HG03442 (cell line): ENCODE measurements around the gene TXN.
A peak's percentile ranks its signal among the peaks of the same experiment; 100 is the strongest.

Experiments used
- ATAC-seq: cut with Tn5 transposase; IDR thresholded peaks from one replicate; pipeline ENCODE4 v1.9.1; 2021; ENCODE audit warnings: mild to moderate bottlenecking, moderate library complexity; ENCODE audit not compliant: unreplicated experiment

TXN gene

GRCh38 chr9:110256380-110257096 is at the start of gene TXN:
Gene TXN (minus strand): TSS chr9:110256507. CDS start chr9:110256435, 72 bp downstream.
- ATAC-seq: peak; percentile 66

GRCh38 chr9:110303133-110303532 is 46.8 kb upstream of the TXN start:
- no peak for ATAC-seq

- no peak for ATAC-seq
Observed at GRCh38 chr9:110298043-110298605, 41.8 kb upstream of the TXN start.

GRCh38 chr9:110293248-110293647 is 36.9 kb upstream of the TXN start:
- no peak for ATAC-seq

- ATAC-seq: no peak
Observed at GRCh38 chr9:110291921-110292557, 35.7 kb upstream of the TXN start.

GRCh38 chr9:110290001-110290400 is 33.7 kb upstream of the TXN start:
- ATAC-seq: no peak

GRCh38 chr9:110288503-110288902 is 32.2 kb upstream of the TXN start:
- no peak for ATAC-seq

- ATAC-seq: no peak
Observed at GRCh38 chr9:110287289-110287680, 31.0 kb upstream of the TXN start.

GRCh38 chr9:110284211-110284844 is 28.0 kb upstream of the TXN start:
- no peak for ATAC-seq

GRCh38 chr9:110283751-110284150 is 27.4 kb upstream of the TXN start:
- ATAC-seq: peak; percentile 45

- ATAC-seq: no peak
Observed at GRCh38 chr9:110282739-110283081, 26.4 kb upstream of the TXN start.

GRCh38 chr9:110282018-110282738 is 25.9 kb upstream of the TXN start:
- ATAC-seq: no peak

GRCh38 chr9:110278080-110278707 is 21.9 kb upstream of the TXN start:
- no peak for ATAC-seq

- ATAC-seq: no peak
Observed at GRCh38 chr9:110276781-110277180, 20.5 kb upstream of the TXN start.

- ATAC-seq: no peak
Observed at GRCh38 chr9:110270211-110270995, 14.1 kb upstream of the TXN start.

GRCh38 chr9:110266795-110267194 is 10.5 kb upstream of the TXN start:
- ATAC-seq: no peak

GRCh38 chr9:110261632-110262031 is 5.3 kb upstream of the TXN start:
- no peak for ATAC-seq

GRCh38 chr9:110260911-110261310 is 4.6 kb upstream of the TXN start:
- no peak for ATAC-seq

- ATAC-seq: no peak
Observed at GRCh38 chr9:110259566-110259965, 3.3 kb upstream of the TXN start.

- no peak for ATAC-seq
Observed at GRCh38 chr9:110258690-110259091, 2.4 kb upstream of the TXN start.
